Measurements from ENCODE around the gene UCHL1. TPM values are rescaled to one million over a fixed set of nuclear protein-coding genes. Genes with fewer than 3 reads are reported as not detected.

UCHL1 gene
- total and polyA plus RNA-seq, 4 donors = 411 to 1,287 (median 1,019) TPM

Small RNA genes within 50 kb of the gene (small RNA-seq; reads per million reads assigned to genes)
- not detected for gene RF00019 (ENCODE audit: low replicate concordance)

Other genes with a start within 250 kb of the UCHL1 start
- 10 to 100 TPM; 85.5 to 97.7 TPM for gene APBB2, start 42.4 kb upstream of the UCHL1 start, total RNA-seq
- gene APBB2, start 42.4 kb upstream of the UCHL1 start, polyA plus RNA-seq (ENCODE audit: insufficient read length in 2 of 2) = 100 to 1,000 TPM in 1 of 2 donors, 10 to 100 TPM in 1; 82.2 to 104 TPM